GM12891 (cell line): Measurements from ENCODE around the gene MVB12B.

Experiments
- PAX5 ChIP-seq: IDR thresholded peaks from 2 replicates; pipeline ENCODE4 v1.6.1; 2011; ENCODE audit warnings: low read length, moderate library complexity, mild to moderate bottlenecking; ENCODE audit not compliant: insufficient read depth, severe bottlenecking
- POLR2A ChIP-seq: IDR thresholded peaks from 2 replicates; pipeline ENCODE4 v1.6.1; 2011; ENCODE audit warnings: low read depth, low read length, control low read depth
- POLR2AphosphoS5 ChIP-seq: IDR thresholded peaks from 2 replicates; pipeline ENCODE4 v1.6.1; 2011; ENCODE audit warnings: low read depth, low read length, control low read depth
- SPI1 ChIP-seq: IDR thresholded peaks from 2 replicates; pipeline ENCODE4 v1.6.1; 2011; ENCODE audit warnings: low read depth, low read length, control low read depth

DNA sequence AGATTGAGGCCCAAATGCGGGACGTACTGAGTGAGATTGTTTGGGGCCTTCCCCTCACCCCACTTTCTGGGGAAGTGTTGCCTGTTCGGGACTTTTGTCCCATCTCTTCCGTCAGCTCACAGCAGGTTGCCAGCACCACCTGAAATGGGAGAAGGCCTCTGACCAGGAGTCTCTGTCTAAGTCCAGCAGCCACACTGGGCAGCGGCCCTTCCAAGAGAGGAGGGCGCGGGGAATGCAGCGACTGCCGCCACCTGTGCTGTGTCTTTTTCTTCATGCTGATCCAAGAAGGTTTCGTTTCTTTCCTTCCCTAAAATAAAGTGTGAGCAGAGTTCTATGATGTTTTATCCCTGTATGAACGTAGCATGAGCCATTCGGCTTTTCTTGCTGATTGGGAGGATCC lies 152.9 kb downstream of the MVB12B start:
- TF ChIP-seq POLR2A (no peak), POLR2AphosphoS5 (no peak), PAX5 (no peak), SPI1 (no peak)
